ENCODE measurements around the gene RAB33B. TPM values are rescaled to one million over a fixed set of nuclear protein-coding genes. Genes with fewer than 3 reads are reported as not detected.

Gene RAB33B
- total RNA-seq, 1 donor from 2014 or later: 11.8 TPM

GRCh38 chr4:139453371-139454110, 380 bp upstream of the RAB33B start:
- H3K4me1 Mint-ChIP-seq (ENCODE audit: low read depth, unreplicated experiment): peaks cover 32% of the 10 kb centered on the region
- peaks cover 6% of the 10 kb centered on the region for H3K36me3 Mint-ChIP-seq (ENCODE audit: low read depth, unreplicated experiment)
- no peaks in the 10 kb centered on the region for H3K27me3 ChIP-seq (ENCODE audit: insufficient read depth, low read length)
- H3K9me3 ChIP-seq (ENCODE audit: insufficient read depth, low read depth, low read length): no peaks in the 10 kb centered on the region
- peak overlapping the region; percentile 96 for H3K4me3 Mint-ChIP-seq (ENCODE audit: unreplicated experiment)
- peak overlapping the region; percentile 95 for H3K4me2 ChIP-seq (ENCODE audit: low read length)
- H2AFZ ChIP-seq (ENCODE audit: low read depth, low read length): peak overlapping the region; percentile 85
- H3K4me1 ChIP-seq (ENCODE audit: insufficient read depth, low read length): peaks cover 12% of the 10 kb centered on the region
- peaks cover 57% of the 10 kb centered on the region for H3K79me2 ChIP-seq (ENCODE audit: insufficient read depth, low read length)
- DNase-seq (ENCODE audit: low read depth) (peak; percentile 95), FAIRE-seq (no peak)
- H3K27ac Mint-ChIP-seq (ENCODE audit: unreplicated experiment): peak overlapping the region; percentile 95
- H3K4me3 ChIP-seq (ENCODE audit: insufficient read depth, low read depth, low read length): peak overlapping the region; percentile 89
- peak overlapping the region; percentile 94 for H3K9ac ChIP-seq (ENCODE audit: low read length)
- no peak for TF ChIP-seq EZH2 (IDR thresholded peaks at IDR 0.05; ENCODE audit: insufficient read depth, low read length)
- no peak for TF ChIP-seq CTCF (IDR thresholded peaks at IDR 0.05; ENCODE audit: insufficient read depth, low read depth, low read length)
- peaks cover 2% of the 10 kb centered on the region for H3K9me3 Mint-ChIP-seq (ENCODE audit: unreplicated experiment)
- H3K27me3 Mint-ChIP-seq (ENCODE audit: low read depth, unreplicated experiment): no peaks in the 10 kb centered on the region
- no peaks in the 10 kb centered on the region for H3K36me3 ChIP-seq (ENCODE audit: insufficient read depth, low read length)
- peak overlapping the region; percentile 89 for H3K27ac ChIP-seq (ENCODE audit: low read depth, low read length)
- peaks cover 36% of the 10 kb centered on the region for H4K20me1 ChIP-seq (ENCODE audit: insufficient read depth, low read length)

DNA sequence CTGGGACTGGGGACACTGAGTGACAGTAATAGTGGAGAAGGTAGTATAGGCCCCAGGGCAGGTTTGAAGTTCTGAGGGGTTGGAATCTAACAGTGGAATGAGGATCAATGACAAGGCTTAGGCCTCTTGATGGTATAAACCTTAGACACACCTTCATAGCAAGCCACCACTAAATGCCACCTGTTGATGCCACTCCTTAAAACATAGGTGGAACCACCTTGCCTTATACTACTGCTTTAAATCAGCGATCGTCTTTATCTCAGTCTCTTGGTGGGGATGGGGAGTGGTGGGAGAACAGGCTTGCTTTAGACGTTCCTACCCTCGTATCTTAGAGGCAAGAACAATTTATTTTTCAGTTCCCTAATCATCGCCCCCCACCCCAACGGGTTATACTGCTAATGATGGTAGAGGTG, 1.2 kb downstream of the RAB33B start:
- Histone ChIP-seq H3K9ac (ENCODE audit: low read length) (peak overlapping the region; percentile 94), H3K36me3 (ENCODE audit: insufficient read depth, low read length) (no peaks in the 10 kb centered on the region), H3K27me3 (ENCODE audit: insufficient read depth, low read length) (no peaks in the 10 kb centered on the region), H4K20me1 (ENCODE audit: insufficient read depth, low read length) (peaks cover 50% of the 10 kb centered on the region), H3K9me3 (ENCODE audit: insufficient read depth, low read depth, low read length) (no peaks in the 10 kb centered on the region), H3K4me3 (ENCODE audit: insufficient read depth, low read depth, low read length) (peak overlapping the region; percentile 89), H3K4me1 (ENCODE audit: insufficient read depth, low read length) (peaks cover 12% of the 10 kb centered on the region), H2AFZ (ENCODE audit: low read depth, low read length) (no peak overlapping the region), H3K27ac (ENCODE audit: low read depth, low read length) (no peak overlapping the region), H3K4me2 (ENCODE audit: low read length) (peak overlapping the region; percentile 95), H3K79me2 (ENCODE audit: insufficient read depth, low read length) (peaks cover 70% of the 10 kb centered on the region)
- Mint-ChIP-seq H3K27me3 (ENCODE audit: low read depth, unreplicated experiment) (no peaks in the 10 kb centered on the region), H3K36me3 (ENCODE audit: low read depth, unreplicated experiment) (peaks cover 6% of the 10 kb centered on the region), H3K4me1 (ENCODE audit: low read depth, unreplicated experiment) (peaks cover 45% of the 10 kb centered on the region), H3K9me3 (ENCODE audit: unreplicated experiment) (no peaks in the 10 kb centered on the region), H3K4me3 (ENCODE audit: unreplicated experiment) (peak overlapping the region; percentile 94), H3K27ac (ENCODE audit: unreplicated experiment) (peak overlapping the region; percentile 79)
- no peak for FAIRE-seq
- DNase-seq (ENCODE audit: low read depth): no peak
- no peak for TF ChIP-seq CTCF (IDR thresholded peaks at IDR 0.05; ENCODE audit: insufficient read depth, low read depth, low read length)

GRCh38 chr4:139457318-139457717, 3.4 kb downstream of the RAB33B start:
- no peak overlapping the region for H3K27ac Mint-ChIP-seq (ENCODE audit: unreplicated experiment)
- no peak overlapping the region for H2AFZ ChIP-seq (ENCODE audit: low read depth, low read length)
- no peaks in the 10 kb centered on the region for H3K27me3 ChIP-seq (ENCODE audit: insufficient read depth, low read length)
- no peak overlapping the region for H3K27ac ChIP-seq (ENCODE audit: low read depth, low read length)
- H3K36me3 ChIP-seq (ENCODE audit: insufficient read depth, low read length): no peaks in the 10 kb centered on the region
- peaks cover 74% of the 10 kb centered on the region for H3K79me2 ChIP-seq (ENCODE audit: insufficient read depth, low read length)
- H3K4me3 Mint-ChIP-seq (ENCODE audit: unreplicated experiment): peak overlapping the region; percentile 55
- no peak for FAIRE-seq
- H4K20me1 ChIP-seq (ENCODE audit: insufficient read depth, low read length): peaks cover 62% of the 10 kb centered on the region
- DNase-seq (ENCODE audit: low read depth): no peak
- TF ChIP-seq EZH2 (IDR thresholded peaks at IDR 0.05; ENCODE audit: insufficient read depth, low read length): no peak
- no peak for TF ChIP-seq CTCF (IDR thresholded peaks at IDR 0.05; ENCODE audit: insufficient read depth, low read depth, low read length)
- no peaks in the 10 kb centered on the region for H3K9me3 ChIP-seq (ENCODE audit: insufficient read depth, low read depth, low read length)
- peaks cover 6% of the 10 kb centered on the region for H3K36me3 Mint-ChIP-seq (ENCODE audit: low read depth, unreplicated experiment)
- H3K27me3 Mint-ChIP-seq (ENCODE audit: low read depth, unreplicated experiment): no peaks in the 10 kb centered on the region
- H3K9ac ChIP-seq (ENCODE audit: low read length): no peak overlapping the region
- H3K4me1 Mint-ChIP-seq (ENCODE audit: low read depth, unreplicated experiment): peaks cover 43% of the 10 kb centered on the region
- H3K4me3 ChIP-seq (ENCODE audit: insufficient read depth, low read depth, low read length): no peak overlapping the region
- no peaks in the 10 kb centered on the region for H3K9me3 Mint-ChIP-seq (ENCODE audit: unreplicated experiment)
- no peak overlapping the region for H3K4me2 ChIP-seq (ENCODE audit: low read length)
- H3K4me1 ChIP-seq (ENCODE audit: insufficient read depth, low read length): peaks cover 12% of the 10 kb centered on the region
